Myocyte (in vitro differentiated cells): ENCODE results near the gene C1QBP. TPM values are rescaled to one million over a fixed set of nuclear protein-coding genes. Genes with fewer than 3 reads are reported as not detected.
"Not testable (repeated sequence)": the region's sequence is repeated elsewhere in the genome, so short reads cannot be mapped to it uniquely, and the experiment has no call there.

ENCODE experiments used
- DNase-seq: peaks from one replicate; pipeline ENCODE4 v3.0.0-alpha.2; 2012; ENCODE audit warnings: low read depth
- polyA plus RNA-seq: library from polyadenylated mRNA; unstranded; fragments of >200 nt; gene quantifications from one replicate; pipeline ENCODE4 v1.2.1, GENCODE V29; 2012; ENCODE audit warnings: missing spikeins
- total RNA-seq: library from RNA; depleted of rRNA; stranded (reverse); fragments of >200 nt; gene quantifications from 2 replicates; pipeline ENCODE4 v1.2.3, GENCODE V29; 2014

The C1QBP gene, protein sequence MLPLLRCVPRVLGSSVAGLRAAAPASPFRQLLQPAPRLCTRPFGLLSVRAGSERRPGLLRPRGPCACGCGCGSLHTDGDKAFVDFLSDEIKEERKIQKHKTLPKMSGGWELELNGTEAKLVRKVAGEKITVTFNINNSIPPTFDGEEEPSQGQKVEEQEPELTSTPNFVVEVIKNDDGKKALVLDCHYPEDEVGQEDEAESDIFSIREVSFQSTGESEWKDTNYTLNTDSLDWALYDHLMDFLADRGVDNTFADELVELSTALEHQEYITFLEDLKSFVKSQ
- total RNA-seq, result 191 and 195 TPM in 2 replicates
- polyA plus RNA-seq, result 110 TPM

DNA sequence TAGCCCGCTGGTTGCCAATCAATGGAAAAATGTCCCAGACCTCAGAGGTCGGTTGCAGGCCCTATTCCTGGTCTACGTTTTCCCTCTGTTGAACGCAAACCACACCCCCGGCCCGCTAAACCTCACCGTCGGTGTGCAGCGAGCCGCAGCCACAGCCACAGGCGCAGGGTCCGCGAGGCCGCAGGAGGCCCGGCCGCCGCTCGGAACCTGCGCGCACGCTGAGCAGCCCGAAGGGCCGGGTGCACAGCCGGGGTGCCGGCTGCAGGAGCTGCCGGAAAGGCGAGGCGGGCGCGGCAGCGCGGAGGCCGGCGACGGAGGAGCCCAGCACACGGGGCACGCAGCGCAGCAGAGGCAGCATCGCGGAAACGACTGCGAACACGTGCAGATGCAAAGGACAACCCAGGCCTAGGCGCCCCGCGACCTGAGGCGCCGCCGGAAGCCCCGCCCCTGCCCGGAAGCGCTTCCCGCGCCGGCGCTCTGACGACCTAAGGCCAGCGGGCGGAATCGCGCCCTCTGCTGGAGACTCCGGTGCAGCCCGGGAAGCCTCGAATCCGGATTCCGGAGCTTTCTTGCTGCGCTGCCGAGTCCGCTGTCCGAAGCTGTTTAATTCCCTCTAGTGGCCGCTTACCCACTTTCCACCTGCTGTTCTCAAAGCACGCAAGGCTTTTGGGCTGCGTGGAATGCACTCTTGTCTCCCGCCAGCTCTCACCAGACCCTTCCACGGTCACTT lies at the start of gene C1QBP:
Gene C1QBP (minus strand): TSS at position 440 of the 730 bp plus-strand sequence. CDS start 82 bp downstream, at position 358.
- peak; percentile 95 for DNase-seq

DNA sequence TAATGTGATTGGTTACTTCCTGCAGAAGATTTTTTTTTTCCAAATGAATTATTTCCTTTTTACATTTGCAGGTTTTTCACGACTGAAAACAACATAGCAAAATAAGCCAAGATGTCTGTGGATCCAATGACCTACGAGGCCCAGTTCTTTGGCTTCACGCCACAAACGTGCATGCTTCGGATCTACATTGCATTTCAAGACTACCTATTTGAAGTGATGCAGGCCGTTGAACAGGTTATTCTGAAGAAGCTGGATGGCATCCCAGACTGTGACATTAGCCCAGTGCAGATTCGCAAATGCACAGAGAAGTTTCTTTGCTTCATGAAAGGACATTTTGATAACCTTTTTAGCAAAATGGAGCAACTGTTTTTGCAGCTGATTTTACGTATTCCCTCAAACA lies 49.8 kb upstream of the C1QBP start:
- DNase-seq, result no peak

DNA sequence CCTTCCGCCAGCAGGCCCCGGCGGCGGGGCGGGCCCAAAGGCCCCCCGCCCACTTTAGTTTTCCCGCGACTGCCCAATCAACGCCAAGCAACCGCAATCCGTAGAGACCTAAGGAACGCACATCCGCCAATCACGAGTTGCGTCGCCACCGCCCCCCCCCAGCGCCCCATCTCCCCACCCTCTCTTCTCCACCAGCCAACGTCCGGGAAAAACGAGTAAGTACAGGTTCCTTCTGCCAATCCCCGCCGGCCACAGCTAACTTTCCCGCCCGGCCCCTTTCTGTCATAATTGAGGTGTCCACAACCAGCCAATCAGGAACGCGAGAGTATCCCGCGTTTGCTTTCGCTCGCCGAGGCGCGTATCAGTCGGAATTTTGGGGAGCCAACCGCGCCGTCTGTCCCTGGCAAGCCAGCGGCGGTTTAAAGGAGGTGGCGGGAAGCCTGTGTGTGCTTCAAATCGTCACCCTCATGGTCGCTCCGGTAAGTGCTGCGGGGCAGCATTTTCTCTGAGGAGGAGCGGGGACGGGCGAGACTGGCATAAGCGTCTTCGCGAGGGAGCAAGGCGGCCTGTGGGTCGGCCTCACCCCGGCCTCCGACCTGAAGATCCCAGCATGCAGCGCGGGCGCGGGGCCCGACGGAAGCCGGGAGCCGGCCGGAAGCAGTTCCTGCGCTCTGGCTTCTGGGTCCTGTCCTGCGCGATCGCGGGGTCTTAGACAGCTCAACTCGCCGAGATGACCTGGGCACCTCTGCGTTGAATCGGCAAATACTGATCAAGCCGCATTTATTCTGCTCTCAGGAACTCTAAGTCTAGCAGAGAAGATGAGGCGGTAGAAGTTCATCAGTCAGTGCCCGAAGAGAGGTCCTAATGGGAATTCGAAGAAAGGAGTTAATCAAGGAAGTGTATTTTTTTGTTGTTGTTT lies 47.5 kb upstream of the C1QBP start, which contains the start of gene MIS12:
Gene MIS12 (plus strand): TSS at position 361 of the 919 bp plus-strand sequence. CDS start 2,297 bp downstream, outside the sequence.
- peak; percentile 100 for DNase-seq

DNA sequence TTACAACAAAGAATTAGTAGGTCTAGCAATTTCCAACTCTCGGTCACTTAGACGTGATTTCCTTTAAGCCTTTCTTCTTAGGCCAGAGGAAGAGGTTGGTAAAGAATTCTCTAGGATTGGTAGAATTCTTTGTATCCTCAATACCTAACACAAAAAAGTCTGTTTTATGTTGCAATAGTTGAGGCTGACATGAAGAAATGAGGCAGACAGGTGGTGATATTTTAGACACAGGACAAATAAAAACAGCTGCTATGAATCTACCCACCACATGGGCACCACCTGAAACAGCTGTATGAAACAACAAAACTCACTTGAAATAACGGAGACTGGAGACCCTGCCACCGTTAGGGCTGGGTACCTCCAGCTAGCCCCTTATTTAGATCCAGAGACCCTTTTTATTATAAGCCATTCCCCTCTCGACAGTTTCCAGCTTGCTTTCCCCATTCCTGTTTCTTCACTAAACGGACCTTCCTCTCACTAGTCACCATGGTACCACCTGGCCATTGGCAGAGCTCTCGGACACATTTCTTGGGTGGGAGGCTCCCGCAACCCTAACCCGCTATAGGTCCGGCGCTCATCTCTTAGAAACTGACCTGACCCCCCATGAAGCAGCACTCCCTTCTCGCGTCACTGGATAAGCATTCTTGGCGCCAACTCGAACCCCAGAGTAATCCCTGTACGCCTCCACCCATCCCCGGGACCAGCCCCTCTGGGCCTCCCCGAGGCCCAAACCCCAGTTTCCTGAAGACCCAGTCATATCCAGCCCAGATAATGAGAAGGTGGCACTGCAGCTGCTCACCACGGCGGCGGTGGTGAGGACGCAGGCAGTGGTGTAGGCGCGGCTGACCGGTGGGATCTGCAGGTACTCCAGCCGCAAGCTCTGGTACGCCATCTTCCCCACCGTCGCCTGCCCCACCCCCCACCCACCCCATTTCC lies 46.6 kb upstream of the C1QBP start, which contains the start of gene DERL2:
Gene DERL2 (minus strand): TSS at position 909 of the 936 bp plus-strand sequence. CDS start 17 bp downstream, at position 892.
- peak; percentile 20 for DNase-seq

DNA sequence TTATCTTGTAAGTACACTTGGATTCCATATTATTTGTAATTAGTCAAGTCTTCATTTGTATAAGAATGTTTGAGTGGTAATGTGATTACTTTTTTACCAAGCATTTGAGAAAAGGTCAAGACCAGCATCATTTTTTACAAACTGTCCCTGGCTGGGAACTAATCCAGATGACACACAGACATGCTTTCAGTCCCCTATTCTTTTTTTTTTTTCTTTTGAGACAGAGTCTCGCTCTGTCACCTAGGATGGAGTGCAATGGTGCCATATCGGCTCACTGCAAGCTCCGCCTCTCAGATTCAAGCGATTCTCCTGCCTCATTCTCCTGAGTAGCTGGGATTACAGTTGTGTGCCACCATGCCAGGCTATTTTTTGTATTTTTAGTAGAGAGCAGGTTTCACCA lies 42.5 kb upstream of the C1QBP start:
- DNase-seq, result no peak

DNA sequence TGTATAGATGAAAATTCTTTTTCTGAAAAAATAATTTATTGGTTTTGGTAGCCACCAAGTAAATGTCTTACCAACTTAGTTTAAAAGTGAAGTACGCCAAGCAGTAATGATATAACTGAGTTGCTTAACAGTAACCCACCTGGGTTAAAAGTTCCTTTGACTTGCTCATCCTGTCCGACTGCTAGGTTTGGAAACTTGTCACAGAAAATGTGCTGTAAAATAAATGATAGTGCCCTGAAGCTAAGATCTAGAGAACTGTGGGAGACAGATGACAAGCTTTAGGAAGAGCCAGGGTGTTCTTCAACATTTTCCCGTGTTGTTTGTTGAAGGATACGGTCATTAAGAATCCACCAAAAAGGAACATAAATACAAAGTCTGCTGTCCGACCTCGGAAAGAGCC lies 42.0 kb upstream of the C1QBP start:
- DNase-seq, result no peak

DNA sequence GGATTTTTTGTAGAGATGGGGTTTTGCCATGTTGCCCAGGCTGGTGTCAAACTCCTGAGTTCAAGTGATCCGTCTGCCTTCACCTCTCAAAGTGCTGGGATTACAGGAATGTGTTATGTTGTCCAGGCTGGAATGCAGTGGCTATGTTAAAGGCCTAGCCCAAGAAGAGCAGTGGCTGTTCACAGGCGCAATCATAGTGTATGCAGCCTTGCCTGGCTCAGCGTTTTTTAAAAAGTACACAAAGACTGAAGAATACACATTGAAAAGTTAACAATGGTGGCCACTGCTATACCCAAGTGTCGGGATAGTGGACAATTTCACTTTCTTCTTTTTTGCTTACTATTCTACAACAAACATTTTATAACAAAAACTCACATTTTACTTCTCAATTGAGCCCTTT lies 40.0 kb upstream of the C1QBP start:
- DNase-seq, result no peak

DNA sequence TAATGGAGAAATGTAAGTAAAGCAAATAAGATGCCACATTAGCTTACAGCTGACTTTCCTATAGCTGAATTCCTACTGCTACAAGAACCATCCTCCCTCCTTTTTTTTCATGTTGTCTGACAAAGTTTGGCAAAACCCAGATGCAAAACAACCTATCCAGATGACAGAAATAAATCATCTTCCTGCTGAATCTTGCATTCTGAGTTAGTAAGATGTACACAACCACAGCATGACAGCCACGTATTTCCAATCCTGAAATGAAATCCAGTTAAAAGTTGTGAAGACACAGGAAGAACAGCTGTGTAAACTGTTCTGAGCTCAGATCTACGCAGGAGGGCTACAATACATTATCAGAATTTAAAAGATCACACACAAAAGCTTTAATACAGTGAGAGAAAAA lies 35.0 kb upstream of the C1QBP start:
- peak; percentile 30 for DNase-seq

DNA sequence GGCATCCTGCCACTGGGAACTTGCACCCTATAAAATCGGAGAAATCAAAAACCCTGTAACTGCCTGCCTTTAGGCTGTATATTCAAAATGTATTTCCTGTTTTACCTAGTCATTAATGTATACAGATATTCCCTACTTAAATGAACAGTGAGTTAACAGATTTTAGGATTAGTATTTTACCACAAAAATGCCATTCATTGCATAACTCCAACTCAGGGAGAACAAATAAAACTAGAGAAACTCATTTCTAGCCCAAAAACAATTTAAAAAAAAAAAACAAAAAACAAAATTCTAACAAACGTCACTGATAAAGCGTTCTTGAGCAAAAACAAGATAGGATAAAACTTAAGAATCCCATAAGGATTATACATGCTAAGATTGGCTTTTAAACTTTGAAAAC lies 33.6 kb upstream of the C1QBP start:
- DNase-seq, result no peak

DNA sequence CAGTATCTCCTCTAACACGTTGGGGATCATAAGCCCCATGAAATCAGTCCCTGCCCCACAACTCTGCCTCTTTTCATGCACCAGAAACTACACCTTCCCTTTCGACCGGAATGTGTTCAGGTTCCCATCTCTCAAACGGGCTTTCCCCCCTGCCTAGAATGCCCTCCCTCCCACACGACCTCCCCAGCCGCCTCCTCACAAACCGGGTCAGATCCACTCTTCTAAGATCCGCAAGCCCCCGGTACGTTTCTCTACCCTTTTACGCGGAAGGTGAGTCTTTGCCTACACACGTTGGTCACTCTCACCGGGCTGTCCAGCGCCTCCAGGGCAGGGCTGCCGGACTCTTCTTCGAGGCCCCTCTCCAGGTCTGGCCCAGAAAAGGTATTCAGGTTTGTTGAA lies 29.1 kb upstream of the C1QBP start:
- no peak for DNase-seq

DNA sequence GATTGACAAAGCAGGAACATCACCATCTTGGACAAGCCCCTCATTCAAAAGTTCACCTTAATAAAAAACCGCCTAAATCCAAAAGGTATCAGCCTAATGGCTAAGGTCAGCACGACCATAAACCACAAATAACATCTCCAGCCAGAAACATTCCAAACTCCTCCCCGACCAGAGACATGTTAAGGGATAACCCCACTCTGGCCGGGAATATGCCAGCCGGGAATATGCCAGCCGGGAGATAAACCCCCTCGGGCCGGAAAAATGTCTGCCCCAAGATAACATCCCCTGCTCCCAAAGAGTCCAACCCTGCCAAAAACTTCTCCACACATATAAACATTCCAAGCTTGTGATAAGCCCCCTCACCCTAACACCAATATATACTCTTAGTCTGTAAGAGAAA lies 28.5 kb upstream of the C1QBP start:
- no peak for DNase-seq

DNA sequence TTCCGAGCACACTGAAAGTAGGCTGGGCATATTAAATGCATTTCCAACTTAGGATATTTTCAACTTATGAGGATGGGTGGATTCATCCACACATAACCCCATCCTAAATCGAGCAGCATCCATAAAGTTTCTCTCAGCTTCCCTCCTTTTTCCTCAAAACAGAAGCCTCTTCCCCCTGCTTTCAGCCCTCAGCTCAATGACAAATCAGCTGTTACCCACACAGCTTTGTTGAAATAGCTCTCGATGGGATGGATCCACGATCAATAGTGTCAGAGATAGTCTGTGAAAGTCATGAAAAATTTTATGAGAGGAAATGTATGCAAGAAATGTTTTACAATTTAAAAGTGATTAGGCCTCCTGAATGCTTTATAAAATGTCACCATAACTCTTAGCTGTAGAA lies 27.3 kb upstream of the C1QBP start:
- DNase-seq, result no peak

DNA sequence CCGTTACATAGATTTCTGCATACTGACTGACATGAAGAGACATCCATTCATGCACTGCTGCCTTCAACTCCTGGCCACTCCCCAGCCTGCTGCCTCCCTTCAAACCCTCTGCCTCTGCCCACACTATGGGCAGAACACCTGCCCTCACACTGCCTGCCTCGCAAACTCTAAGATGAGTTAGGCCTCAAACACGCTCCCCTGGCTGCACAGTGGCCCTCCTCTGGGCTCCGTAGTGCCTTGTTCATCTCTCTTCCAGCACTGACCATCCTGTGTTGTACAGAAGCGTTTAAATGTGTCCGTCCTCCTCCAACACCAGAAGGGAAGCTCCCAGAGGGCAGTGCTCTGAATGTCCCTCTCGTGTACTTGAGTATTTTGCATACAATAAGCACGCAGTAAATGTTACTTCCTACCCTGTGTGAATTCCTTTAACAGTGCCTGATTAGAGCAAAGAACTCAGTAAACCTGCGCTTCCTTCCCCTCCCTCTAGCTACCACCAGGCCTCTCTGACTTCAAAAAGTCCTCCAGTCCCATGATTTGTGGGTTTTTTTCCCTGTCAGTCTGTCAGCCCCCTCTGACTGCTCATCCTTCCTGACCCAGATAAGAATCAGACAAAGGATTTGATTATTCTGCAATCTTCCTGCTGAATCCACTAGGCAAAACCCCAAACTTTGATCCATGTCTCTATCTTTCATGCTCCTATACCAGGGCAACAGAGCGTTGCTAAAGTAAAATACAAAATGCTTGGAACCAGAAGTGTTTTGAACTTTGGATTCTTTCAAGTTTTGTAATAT lies 26.0 kb upstream of the C1QBP start:
- no peak for DNase-seq

DNA sequence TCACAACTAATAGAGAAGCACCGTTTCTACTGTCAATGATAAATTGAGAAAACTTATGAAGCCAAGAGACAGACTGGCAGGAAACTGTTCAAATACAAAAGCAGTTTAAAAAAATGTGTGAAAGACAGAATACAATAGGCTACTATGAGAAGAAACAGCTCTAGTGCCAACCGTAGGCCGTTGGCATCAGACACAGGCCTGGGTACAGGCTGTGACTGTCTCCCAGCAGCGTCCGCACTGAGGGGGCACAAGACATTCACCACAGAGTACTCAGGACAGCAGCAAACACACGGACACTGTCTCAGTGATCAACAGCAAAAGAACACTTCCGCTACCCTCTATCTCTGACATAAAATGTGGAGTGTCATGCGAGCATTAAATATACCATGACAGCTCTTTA lies 7.8 kb upstream of the C1QBP start:
- DNase-seq, result no peak

DNA sequence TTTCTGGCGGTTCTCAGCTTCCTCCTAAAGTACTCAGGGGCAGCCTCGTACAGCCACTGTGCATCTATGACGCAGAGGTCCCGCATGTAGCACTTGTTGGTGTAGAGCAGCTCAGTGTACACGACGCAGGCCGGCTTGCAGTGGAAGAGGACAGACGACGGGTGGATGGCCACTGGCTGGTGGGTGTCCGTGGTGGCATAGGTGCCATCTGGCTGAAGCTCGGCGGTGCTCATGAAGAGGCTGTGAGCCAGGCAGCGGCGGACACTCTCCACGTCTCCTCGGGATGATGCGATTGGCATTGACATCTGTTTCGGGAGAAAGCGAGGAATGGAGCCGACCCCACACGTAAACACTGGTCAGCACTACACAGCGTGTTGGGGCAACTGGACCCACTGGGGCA lies 5.3 kb upstream of the C1QBP start:
- no peak for DNase-seq

DNA sequence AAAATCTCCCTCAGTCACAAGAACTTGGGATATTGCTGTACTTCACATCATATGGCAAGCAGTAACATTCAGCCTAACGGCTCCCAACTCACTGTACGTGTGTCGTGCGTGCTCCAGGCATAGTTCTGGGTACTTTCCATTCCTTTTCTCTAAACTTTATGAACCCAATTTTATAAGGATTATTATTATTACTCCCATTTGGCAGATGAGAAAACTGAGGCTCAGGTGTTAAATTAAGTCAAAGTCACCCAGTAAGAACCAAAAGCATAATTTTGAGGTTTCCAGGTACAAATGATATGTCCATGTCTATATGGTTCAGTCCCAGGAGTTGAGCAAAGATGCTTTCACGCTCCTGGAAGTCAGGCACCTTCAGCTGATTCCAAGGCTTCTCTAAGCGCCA lies 4.8 kb upstream of the C1QBP start:
- DNase-seq, result no peak

DNA sequence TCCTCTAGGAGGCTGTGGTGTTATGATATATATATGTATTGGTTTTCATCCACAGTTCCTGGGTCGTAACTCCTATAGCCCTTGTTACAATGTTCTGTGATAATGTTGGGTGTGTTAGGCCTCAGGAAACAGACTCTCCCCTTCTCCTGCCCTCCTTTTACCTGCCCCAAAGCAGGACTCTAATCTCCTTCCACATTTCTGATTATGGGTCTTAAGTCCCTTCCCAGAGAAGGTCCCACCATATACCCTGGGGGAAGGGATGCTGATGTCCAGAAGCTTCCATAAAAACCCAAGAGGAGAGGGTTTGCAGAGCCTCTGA lies 450 bp upstream of the C1QBP start:
- DNase-seq, result no peak

DNA sequence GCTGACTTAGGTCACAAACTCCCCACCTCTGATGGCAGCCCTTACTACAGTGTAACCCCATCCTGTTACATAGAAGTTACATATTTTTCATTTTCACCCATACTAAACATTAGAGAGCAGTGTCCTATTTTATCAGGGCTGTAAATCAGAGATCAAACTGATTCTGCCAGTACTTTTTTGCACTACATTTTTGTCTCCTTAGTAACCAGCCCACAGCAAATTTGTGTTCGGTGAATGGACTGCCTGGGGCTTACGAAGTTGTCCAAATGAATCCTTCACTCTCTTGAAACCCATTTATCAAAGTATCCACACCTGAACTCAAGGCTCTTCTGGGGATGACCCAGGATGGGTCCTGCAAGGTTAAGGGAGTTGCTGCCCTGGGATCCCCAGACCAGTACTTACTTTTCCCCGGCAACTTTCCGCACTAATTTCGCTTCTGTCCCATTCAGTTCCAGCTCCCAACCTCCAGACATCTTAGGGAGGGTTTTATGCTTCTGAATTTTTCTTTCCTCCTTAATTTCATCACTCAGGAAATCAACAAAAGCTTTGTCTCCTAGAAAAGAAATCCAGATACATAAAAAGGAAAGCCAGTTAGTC lies 1.1 kb downstream of the C1QBP start:
- no peak for DNase-seq

DNA sequence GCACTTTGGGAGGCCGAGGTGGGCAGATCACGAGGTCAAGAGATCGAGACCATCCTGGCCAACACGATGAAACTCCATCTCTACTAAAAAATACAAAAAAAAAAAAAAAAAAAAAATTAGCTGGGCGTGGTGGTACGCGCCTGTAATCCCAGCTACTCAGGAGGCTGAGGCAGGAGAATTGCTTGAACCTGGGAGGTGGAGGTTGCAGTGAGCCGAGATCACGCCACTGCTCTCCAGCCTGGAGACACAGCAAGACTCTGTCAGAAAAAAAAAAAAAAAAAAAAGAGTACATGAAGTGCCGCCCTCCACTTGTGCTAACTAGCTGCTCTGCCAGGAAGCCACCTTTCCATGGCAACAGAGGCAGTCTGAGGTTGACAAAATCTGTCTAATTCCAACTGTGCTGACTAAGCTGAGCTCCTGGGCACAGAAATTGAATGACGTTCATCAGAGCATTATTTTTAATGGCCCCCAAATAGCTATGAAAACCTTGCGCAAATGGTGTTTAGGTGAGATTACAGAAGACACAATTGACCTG lies 3.1 kb downstream of the C1QBP start:
- not testable (repeated sequence) for DNase-seq
